ENCODE data around the gene SLC5A2.

DNA sequence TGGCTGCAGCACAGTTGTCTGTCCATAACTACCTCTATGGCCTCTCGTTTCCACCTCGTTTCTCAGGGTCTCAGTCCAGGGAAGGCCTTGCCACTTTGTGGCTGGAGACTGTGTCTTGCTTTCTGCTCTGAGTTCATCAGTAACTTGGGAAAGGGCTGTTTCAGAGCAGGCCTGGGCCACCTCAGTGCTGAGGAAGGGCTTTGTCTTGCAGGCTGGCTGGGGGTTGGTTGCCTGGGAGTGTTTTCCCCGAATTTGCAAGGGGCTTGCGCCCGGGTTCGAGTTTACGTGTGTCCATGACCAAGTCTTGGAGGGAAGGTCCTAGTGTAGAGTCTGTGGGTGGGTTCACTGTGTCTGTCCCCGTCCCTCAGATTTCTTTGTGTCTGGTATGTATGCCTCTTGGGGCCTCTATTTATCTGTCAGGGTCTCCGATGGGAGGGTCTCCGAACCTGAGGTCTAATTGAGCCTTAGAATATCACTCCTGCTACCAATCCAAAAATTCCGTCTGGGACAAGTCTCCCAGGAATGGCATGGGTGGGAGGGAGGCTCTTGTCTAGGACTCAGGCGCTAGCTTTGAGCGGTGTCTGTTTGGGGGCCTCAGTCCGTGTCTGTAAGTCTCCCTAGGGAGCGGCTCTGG is 11.6 kb upstream of the SLC5A2 start:
- TF ChIP-seq, protein P1, sequence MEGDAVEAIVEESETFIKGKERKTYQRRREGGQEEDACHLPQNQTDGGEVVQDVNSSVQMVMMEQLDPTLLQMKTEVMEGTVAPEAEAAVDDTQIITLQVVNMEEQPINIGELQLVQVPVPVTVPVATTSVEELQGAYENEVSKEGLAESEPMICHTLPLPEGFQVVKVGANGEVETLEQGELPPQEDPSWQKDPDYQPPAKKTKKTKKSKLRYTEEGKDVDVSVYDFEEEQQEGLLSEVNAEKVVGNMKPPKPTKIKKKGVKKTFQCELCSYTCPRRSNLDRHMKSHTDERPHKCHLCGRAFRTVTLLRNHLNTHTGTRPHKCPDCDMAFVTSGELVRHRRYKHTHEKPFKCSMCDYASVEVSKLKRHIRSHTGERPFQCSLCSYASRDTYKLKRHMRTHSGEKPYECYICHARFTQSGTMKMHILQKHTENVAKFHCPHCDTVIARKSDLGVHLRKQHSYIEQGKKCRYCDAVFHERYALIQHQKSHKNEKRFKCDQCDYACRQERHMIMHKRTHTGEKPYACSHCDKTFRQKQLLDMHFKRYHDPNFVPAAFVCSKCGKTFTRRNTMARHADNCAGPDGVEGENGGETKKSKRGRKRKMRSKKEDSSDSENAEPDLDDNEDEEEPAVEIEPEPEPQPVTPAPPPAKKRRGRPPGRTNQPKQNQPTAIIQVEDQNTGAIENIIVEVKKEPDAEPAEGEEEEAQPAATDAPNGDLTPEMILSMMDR (IDR thresholded peaks at IDR 0.05; ENCODE audit: low read length) = no peak
- no peak for TF ChIP-seq EZH2 (optimal IDR thresholded peaks at IDR 0.05; ENCODE audit: low read depth, low read length)
- TF ChIP-seq EZH2phosphoT487 (IDR thresholded peaks at IDR 0.05; ENCODE audit: low read length) = no peak
